SJCRH30 (cell line): ENCODE data around the gene ZNF593. TPM values are rescaled to one million over a fixed set of nuclear protein-coding genes. Genes with fewer than 3 reads are reported as not detected.

Source experiments
- DNase-seq, 2 experiments: peaks; one replicate each; pipeline ENCODE4 v3.0.0-alpha.2; 2015 to 2020
- H3K27ac ChIP-seq: fragments of 250-450 bp; sonication (Bioruptor Pico); 2 replicates; pipeline ENCODE4 v1.5.1; 2020; ENCODE audit warnings: mild to moderate bottlenecking, moderate library complexity
- H3K27me3 ChIP-seq: fragments of 250-450 bp; sonication (Bioruptor Pico); 2 replicates; pipeline ENCODE4 v1.5.1; 2020; ENCODE audit warnings: mild to moderate bottlenecking, moderate library complexity
- H3K36me3 ChIP-seq: fragments of 250-450 bp; sonication (Bioruptor Pico); 2 replicates; pipeline ENCODE4 v1.5.1; 2020; ENCODE audit warnings: mild to moderate bottlenecking, moderate library complexity
- H3K4me1 ChIP-seq: fragments of 250-450 bp; sonication (Bioruptor Pico); 2 replicates; pipeline ENCODE4 v1.5.1; 2020; ENCODE audit warnings: mild to moderate bottlenecking, moderate library complexity
- H3K4me3 ChIP-seq: fragments of 250-450 bp; sonication (Bioruptor Pico); 2 replicates; pipeline ENCODE4 v1.5.1; 2020; ENCODE audit warnings: mild to moderate bottlenecking, moderate library complexity
- H3K9me3 ChIP-seq: fragments of 250-450 bp; sonication (Bioruptor Pico); replicated peaks from 2 replicates; pipeline ENCODE4 v1.5.1; 2020; ENCODE audit warnings: mild to moderate bottlenecking, moderate library complexity
- total RNA-seq: library from RNA; depleted of rRNA; stranded (reverse); fragments of >200 nt; shearing (Covaris generic); gene quantifications from 2 replicates; pipeline ENCODE4 v1.2.3, GENCODE V29; 2014

Gene ZNF593
- total RNA-seq, 1 experiment from 2014 or later, result 27.4 TPM

GRCh38 chr1:26171084-26172072 is 1.7 kb downstream of the ZNF593 start, which contains the start of gene ZNF593OS:
Gene ZNF593OS, minus strand, starts transcription at chr1:26171832. Its CDS starts 171 bp downstream, at chr1:26171661.
- no peaks in the 10 kb centered on the region for H3K9me3 ChIP-seq
- DNase-seq, result peak; percentile 41 to 45
- H3K4me1 ChIP-seq, result peaks cover 28% of the 10 kb centered on the region
- H3K4me3 ChIP-seq, result peak within 1 kb of the TSS; percentile 92; the same call in 1 of the 2 replicates
- no peak within 1 kb of the TSS for H3K27ac ChIP-seq
- H3K27me3 ChIP-seq, result no peaks in the 10 kb centered on the region
- H3K36me3 ChIP-seq, result no peaks in the 10 kb centered on the region

- H3K27me3 ChIP-seq, result no peaks in the 10 kb centered on the region
- H3K9me3 ChIP-seq, result no peaks in the 10 kb centered on the region
- no peak overlapping the region for H3K27ac ChIP-seq
- no peak for DNase-seq
- no peaks in the 10 kb centered on the region for H3K36me3 ChIP-seq
- peaks cover 5% of the 10 kb centered on the region; the same call in 1 of the 2 replicates for H3K4me1 ChIP-seq
- H3K4me3 ChIP-seq, result no peak overlapping the region
Measured at GRCh38 chr1:26175346-26175745, 5.6 kb downstream of the ZNF593 start.

GRCh38 chr1:26177182-26177684 is 7.5 kb downstream of the ZNF593 start, which contains the start of gene CNKSR1:
Gene CNKSR1, plus strand, starts transcription at chr1:26177491. Its CDS starts 57 bp downstream, at chr1:26177548.
- Histone ChIP-seq H3K4me3 (no peak within 1 kb of the TSS), H3K27ac (no peak within 1 kb of the TSS), H3K9me3 (no peaks in the 10 kb centered on the region), H3K27me3 (no peaks in the 10 kb centered on the region), H3K4me1 (no peaks in the 10 kb centered on the region), H3K36me3 (no peaks in the 10 kb centered on the region)
- DNase-seq, result no peak

- Histone ChIP-seq H3K27ac (no peak overlapping the region), H3K4me3 (no peak overlapping the region), H3K9me3 (no peaks in the 10 kb centered on the region), H3K4me1 (no peaks in the 10 kb centered on the region), H3K27me3 (no peaks in the 10 kb centered on the region), H3K36me3 (no peaks in the 10 kb centered on the region)
- DNase-seq, result no peak
Measured at GRCh38 chr1:26180010-26180506, 10.3 kb downstream of the ZNF593 start.

GRCh38 chr1:26181586-26182382 is 12.1 kb downstream of the ZNF593 start:
- Histone ChIP-seq H3K4me1 (no peaks in the 10 kb centered on the region), H3K4me3 (no peak overlapping the region), H3K27ac (no peak overlapping the region), H3K9me3 (no peaks in the 10 kb centered on the region), H3K27me3 (no peaks in the 10 kb centered on the region), H3K36me3 (no peaks in the 10 kb centered on the region)
- no peak for DNase-seq

- H3K36me3 ChIP-seq, result no peaks in the 10 kb centered on the region
- H3K27ac ChIP-seq, result no peak overlapping the region
- H3K9me3 ChIP-seq, result no peaks in the 10 kb centered on the region
- H3K27me3 ChIP-seq, result no peaks in the 10 kb centered on the region
- no peak for DNase-seq
- no peak overlapping the region for H3K4me3 ChIP-seq
- no peaks in the 10 kb centered on the region for H3K4me1 ChIP-seq
Measured at GRCh38 chr1:26182383-26182696, 12.6 kb downstream of the ZNF593 start.

- Histone ChIP-seq H3K36me3 (no peaks in the 10 kb centered on the region), H3K27me3 (no peaks in the 10 kb centered on the region), H3K27ac (no peak overlapping the region), H3K4me3 (no peak overlapping the region), H3K9me3 (no peaks in the 10 kb centered on the region), H3K4me1 (no peaks in the 10 kb centered on the region)
- no peak for DNase-seq
Measured at GRCh38 chr1:26184086-26184485, 14.4 kb downstream of the ZNF593 start.

GRCh38 chr1:26184883-26185282 is 15.2 kb downstream of the ZNF593 start:
- Histone ChIP-seq H3K27me3 (no peaks in the 10 kb centered on the region), H3K9me3 (no peaks in the 10 kb centered on the region), H3K27ac (no peak overlapping the region), H3K36me3 (no peaks in the 10 kb centered on the region), H3K4me3 (no peak overlapping the region), H3K4me1 (no peaks in the 10 kb centered on the region)
- DNase-seq, result no peak

GRCh38 chr1:26187882-26188281 is 18.2 kb downstream of the ZNF593 start:
- H3K27me3 ChIP-seq, result no peaks in the 10 kb centered on the region
- H3K4me1 ChIP-seq, result no peaks in the 10 kb centered on the region
- no peak overlapping the region for H3K27ac ChIP-seq
- no peak for DNase-seq
- H3K9me3 ChIP-seq, result no peaks in the 10 kb centered on the region
- H3K4me3 ChIP-seq, result no peak overlapping the region
- H3K36me3 ChIP-seq, result no peaks in the 10 kb centered on the region

GRCh38 chr1:26188477-26188876 is 18.8 kb downstream of the ZNF593 start:
- Histone ChIP-seq H3K36me3 (no peaks in the 10 kb centered on the region), H3K4me3 (no peak overlapping the region), H3K27me3 (no peaks in the 10 kb centered on the region), H3K27ac (no peak overlapping the region), H3K9me3 (no peaks in the 10 kb centered on the region), H3K4me1 (no peaks in the 10 kb centered on the region)
- DNase-seq, result no peak

- Histone ChIP-seq H3K27ac (no peak overlapping the region), H3K27me3 (no peaks in the 10 kb centered on the region), H3K4me3 (no peak overlapping the region), H3K9me3 (no peaks in the 10 kb centered on the region), H3K4me1 (no peaks in the 10 kb centered on the region), H3K36me3 (no peaks in the 10 kb centered on the region)
- no peak for DNase-seq
Measured at GRCh38 chr1:26189331-26189730, 19.6 kb downstream of the ZNF593 start.

- no peak for DNase-seq
- no peak overlapping the region for H3K27ac ChIP-seq
Measured at GRCh38 chr1:26189751-26190275, 20.1 kb downstream of the ZNF593 start.

GRCh38 chr1:26190373-26190987 is 20.8 kb downstream of the ZNF593 start, which contains the start of gene CATSPER4:
Gene CATSPER4, plus strand, starts transcription at chr1:26190602. Its CDS starts 26 bp downstream, at chr1:26190628.
- no peaks in the 10 kb centered on the region for H3K9me3 ChIP-seq
- DNase-seq, result peak; percentile 43 to 51
- H3K27ac ChIP-seq, result no peak within 1 kb of the TSS
- no peaks in the 10 kb centered on the region for H3K27me3 ChIP-seq
- no peaks in the 10 kb centered on the region for H3K4me1 ChIP-seq
- no peak within 1 kb of the TSS for H3K4me3 ChIP-seq
- H3K36me3 ChIP-seq, result no peaks in the 10 kb centered on the region

More at GRCh38 chr1:26189751-26190275, 20.1 kb downstream of the ZNF593 start:
- H3K27me3 ChIP-seq, result no peaks in the 10 kb centered on the region
- no peaks in the 10 kb centered on the region for H3K4me1 ChIP-seq
- H3K9me3 ChIP-seq, result no peaks in the 10 kb centered on the region
- H3K4me3 ChIP-seq, result no peak overlapping the region
- no peaks in the 10 kb centered on the region for H3K36me3 ChIP-seq

GRCh38 chr1:26191739-26192138 is 22.0 kb downstream of the ZNF593 start:
- H3K36me3 ChIP-seq, result no peaks in the 10 kb centered on the region
- no peaks in the 10 kb centered on the region for H3K9me3 ChIP-seq
- no peak overlapping the region for H3K27ac ChIP-seq
- no peaks in the 10 kb centered on the region for H3K4me1 ChIP-seq
- no peak overlapping the region for H3K4me3 ChIP-seq
- H3K27me3 ChIP-seq, result no peaks in the 10 kb centered on the region
- DNase-seq, result no peak
